Measurements from ENCODE around the gene SLC22A23.

- TF ChIP-seq CTCF (conservative IDR thresholded peaks at IDR 0.05; ENCODE audit: low read depth in 2 of 2), result no peak
- TF ChIP-seq, protein P1, sequence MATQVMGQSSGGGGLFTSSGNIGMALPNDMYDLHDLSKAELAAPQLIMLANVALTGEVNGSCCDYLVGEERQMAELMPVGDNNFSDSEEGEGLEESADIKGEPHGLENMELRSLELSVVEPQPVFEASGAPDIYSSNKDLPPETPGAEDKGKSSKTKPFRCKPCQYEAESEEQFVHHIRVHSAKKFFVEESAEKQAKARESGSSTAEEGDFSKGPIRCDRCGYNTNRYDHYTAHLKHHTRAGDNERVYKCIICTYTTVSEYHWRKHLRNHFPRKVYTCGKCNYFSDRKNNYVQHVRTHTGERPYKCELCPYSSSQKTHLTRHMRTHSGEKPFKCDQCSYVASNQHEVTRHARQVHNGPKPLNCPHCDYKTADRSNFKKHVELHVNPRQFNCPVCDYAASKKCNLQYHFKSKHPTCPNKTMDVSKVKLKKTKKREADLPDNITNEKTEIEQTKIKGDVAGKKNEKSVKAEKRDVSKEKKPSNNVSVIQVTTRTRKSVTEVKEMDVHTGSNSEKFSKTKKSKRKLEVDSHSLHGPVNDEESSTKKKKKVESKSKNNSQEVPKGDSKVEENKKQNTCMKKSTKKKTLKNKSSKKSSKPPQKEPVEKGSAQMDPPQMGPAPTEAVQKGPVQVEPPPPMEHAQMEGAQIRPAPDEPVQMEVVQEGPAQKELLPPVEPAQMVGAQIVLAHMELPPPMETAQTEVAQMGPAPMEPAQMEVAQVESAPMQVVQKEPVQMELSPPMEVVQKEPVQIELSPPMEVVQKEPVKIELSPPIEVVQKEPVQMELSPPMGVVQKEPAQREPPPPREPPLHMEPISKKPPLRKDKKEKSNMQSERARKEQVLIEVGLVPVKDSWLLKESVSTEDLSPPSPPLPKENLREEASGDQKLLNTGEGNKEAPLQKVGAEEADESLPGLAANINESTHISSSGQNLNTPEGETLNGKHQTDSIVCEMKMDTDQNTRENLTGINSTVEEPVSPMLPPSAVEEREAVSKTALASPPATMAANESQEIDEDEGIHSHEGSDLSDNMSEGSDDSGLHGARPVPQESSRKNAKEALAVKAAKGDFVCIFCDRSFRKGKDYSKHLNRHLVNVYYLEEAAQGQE (IDR thresholded peaks at IDR 0.05; ENCODE audit: unreplicated experiment), result no peak
Observed at GRCh38 chr6:3245216-3245615, 211.6 kb downstream of the SLC22A23 start.
